Measurements from ENCODE around the gene TCF19. TPM values are rescaled to one million over a fixed set of nuclear protein-coding genes. Genes with fewer than 3 reads are reported as not detected.

Gene TCF19
- total and polyA plus RNA-seq, 10 of the 15 experiments (the other 5 are each of a cell fraction or from before 2014, with no cell fraction given): 7.7 to 103 (median 53.3) TPM

- TF ChIP-seq, protein P1, sequence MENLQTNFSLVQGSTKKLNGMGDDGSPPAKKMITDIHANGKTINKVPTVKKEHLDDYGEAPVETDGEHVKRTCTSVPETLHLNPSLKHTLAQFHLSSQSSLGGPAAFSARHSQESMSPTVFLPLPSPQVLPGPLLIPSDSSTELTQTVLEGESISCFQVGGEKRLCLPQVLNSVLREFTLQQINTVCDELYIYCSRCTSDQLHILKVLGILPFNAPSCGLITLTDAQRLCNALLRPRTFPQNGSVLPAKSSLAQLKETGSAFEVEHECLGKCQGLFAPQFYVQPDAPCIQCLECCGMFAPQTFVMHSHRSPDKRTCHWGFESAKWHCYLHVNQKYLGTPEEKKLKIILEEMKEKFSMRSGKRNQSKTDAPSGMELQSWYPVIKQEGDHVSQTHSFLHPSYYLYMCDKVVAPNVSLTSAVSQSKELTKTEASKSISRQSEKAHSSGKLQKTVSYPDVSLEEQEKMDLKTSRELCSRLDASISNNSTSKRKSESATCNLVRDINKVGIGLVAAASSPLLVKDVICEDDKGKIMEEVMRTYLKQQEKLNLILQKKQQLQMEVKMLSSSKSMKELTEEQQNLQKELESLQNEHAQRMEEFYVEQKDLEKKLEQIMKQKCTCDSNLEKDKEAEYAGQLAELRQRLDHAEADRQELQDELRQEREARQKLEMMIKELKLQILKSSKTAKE (IDR thresholded peaks at IDR 0.05; ENCODE audit: low read depth, poor library complexity, severe bottlenecking): no peak
- no peak for TF ChIP-seq YY1 (IDR thresholded peaks at IDR 0.05; ENCODE audit: low read depth, low read length)
These were observed 27.6 kb upstream of the TCF19 start (continued) for GRCh38 chr6:31130751-31131150.

DNA sequence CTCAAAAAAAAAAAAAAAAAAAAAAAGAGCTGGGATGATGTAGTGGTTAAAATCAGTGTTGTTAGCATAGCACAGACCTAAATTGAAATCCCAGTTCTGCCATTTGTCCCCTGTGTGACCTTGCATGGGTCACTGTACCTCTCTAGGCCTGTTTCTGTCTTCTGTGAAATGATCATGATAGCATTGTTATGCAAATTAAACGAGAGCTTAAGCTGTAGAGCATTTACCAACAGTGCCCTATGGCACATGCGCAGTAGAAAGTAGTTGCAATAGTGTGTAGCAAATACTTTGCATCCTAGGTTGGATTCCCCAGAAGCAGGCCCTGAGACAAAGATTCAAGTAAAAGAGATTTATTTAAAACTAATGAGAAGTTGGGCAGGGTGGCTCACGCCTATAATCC, 26.8 kb upstream of the TCF19 start:
- RAD21 ChIA-PET (ENCODE audit: unreplicated experiment): interaction anchor here (1.3 kb wide), 1 partner anchor 72 kb away, joined by 4 read pairs; no protein-coding TSS in a partner anchor
- Histone ChIP-seq H2AFZ (ENCODE audit: control insufficient read depth, low read depth, low read length) (no peak overlapping the region), H3K27me3 (replicated peaks in 1 of 2; ENCODE audit: control insufficient read depth in 2 of 2, insufficient read depth in 2 of 2, low read length in 1 of 2) (no peaks in the 10 kb centered on the region; a peak in 1 of 4 replicates), H3K79me2 (ENCODE audit: control insufficient read depth, insufficient read depth, low read length) (no peaks in the 10 kb centered on the region), H3K4me2 (ENCODE audit: control insufficient read depth, insufficient read depth) (no peak overlapping the region), H3K9me3 (replicated peaks; ENCODE audit: control insufficient read depth, insufficient read depth, low read length) (no peaks in the 10 kb centered on the region; the same call in 2 of the 3 replicates), H3K36me3 (ENCODE audit: control insufficient read depth in 2 of 2, insufficient read depth in 2 of 2, low read length in 1 of 2) (no peaks in the 10 kb centered on the region), H3K27ac (ENCODE audit: control insufficient read depth, insufficient read depth) (no peak overlapping the region), H3K4me1 (ENCODE audit: control insufficient read depth, insufficient read depth, low read length) (no peaks in the 10 kb centered on the region; the same call in 1 of the 2 replicates), H3K9ac (ENCODE audit: control insufficient read depth, insufficient read depth, low read length) (no peak overlapping the region), H4K20me1 (ENCODE audit: control insufficient read depth, insufficient read depth) (no peaks in the 10 kb centered on the region), H3K4me3 (no peak overlapping the region)
- BruUV-seq (replicated peaks): no TSS peak
- no peak for FAIRE-seq
- no peak for ATAC-seq
- no peak for TF ChIP-seq SIN3A (IDR thresholded peaks at IDR 0.05; ENCODE audit: low read depth, low read length)
- TF ChIP-seq, protein P2, sequence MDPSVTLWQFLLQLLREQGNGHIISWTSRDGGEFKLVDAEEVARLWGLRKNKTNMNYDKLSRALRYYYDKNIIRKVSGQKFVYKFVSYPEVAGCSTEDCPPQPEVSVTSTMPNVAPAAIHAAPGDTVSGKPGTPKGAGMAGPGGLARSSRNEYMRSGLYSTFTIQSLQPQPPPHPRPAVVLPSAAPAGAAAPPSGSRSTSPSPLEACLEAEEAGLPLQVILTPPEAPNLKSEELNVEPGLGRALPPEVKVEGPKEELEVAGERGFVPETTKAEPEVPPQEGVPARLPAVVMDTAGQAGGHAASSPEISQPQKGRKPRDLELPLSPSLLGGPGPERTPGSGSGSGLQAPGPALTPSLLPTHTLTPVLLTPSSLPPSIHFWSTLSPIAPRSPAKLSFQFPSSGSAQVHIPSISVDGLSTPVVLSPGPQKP (IDR thresholded peaks at IDR 0.05; ENCODE audit: low read depth, low read length): no peak
- no peak for TF ChIP-seq PAX8 (IDR thresholded peaks at IDR 0.05)
- TF ChIP-seq YY1 (IDR thresholded peaks at IDR 0.05; ENCODE audit: low read depth, low read length): no peak
- SMC1A ChIA-PET (ENCODE audit: uncharacterized antibody, unreplicated experiment): interaction anchor here (0.8 to 3.3 kb wide), 3 partner anchors 16 to 84 kb away, joined by 3 to 16 read pairs (median 5); no protein-coding TSS in a partner anchor
- intact Hi-C loops (cut with micrococcal nuclease; ENCODE audit: unreplicated experiment) (no loop called here), in situ Hi-C loops (cut with MboI) (no loop called here)
- WGBS (ENCODE audit: insufficient coverage, insufficient replicate concordance, low lambda C conversion rate, missing lambda C conversion rate): 66% methylated on average over 3 of the region's 3 CpGs
- CTCF ChIA-PET: interaction anchor here (1.5 to 22.9 kb wide), 3 partner anchors 45 to 274 kb away, joined by 3 to 326 read pairs (median 21); no protein-coding TSS in a partner anchor
- no peak for DNase-seq (ENCODE audit: low read depth, low spot score)
- POLR2A ChIA-PET: no interaction called here

Data from GM12878 (cell line).